SK-N-SH (cell line): ENCODE measurements around the gene OR10A5. TPM values are rescaled to one million over a fixed set of nuclear protein-coding genes. Genes with fewer than 3 reads are reported as not detected.

Source experiments
- CTCF ChIA-PET: fragments of 300-600, 350-600 bp; formaldehyde crosslinking; extraction: SDS; loops from one replicate; lab custom pipeline; 2021; lab: Yijun Ruan, JAX
- POLR2A ChIA-PET: fragments of 350-600 bp; sonication (Branson Sonifier 250); formaldehyde crosslinking; extraction: SDS; loops from one replicate; lab custom pipeline; 2020; ENCODE audit warnings: antibody characterized with exemption, inconsistent platforms; lab: Yijun Ruan, JAX
- DNase-seq: peaks from one replicate; pipeline ENCODE4 v3.0.0; 2012
- H2AFZ ChIP-seq: fragments of 200-600 bp; sonication (generic); 2 replicates; pipeline ENCODE4 v1.8.1; 2016; ENCODE audit warnings: antibody characterized with exemption, mild to moderate bottlenecking, low read depth
- H3F3A ChIP-seq: fragments of 200-600 bp; sonication (generic); replicated peaks from 2 replicates; pipeline ENCODE3; 2016; ENCODE audit warnings: antibody characterized with exemption, mild to moderate bottlenecking; ENCODE audit not compliant: insufficient read depth
- H3K27ac ChIP-seq, 2 experiments: fragments of 200-500 bp in 1 of 2; fragments of 200-600 bp in 1 of 2; sonication (Bioruptor generic) in 1 of 2; sonication (generic), shearing (Covaris generic) in 1 of 2; 2 replicates each; pipeline versions ENCODE4 v1.5.1 to v1.6.1; 2014 to 2016; ENCODE audit warnings: low read depth in 2 of 2, inconsistent platforms in 1 of 2, low read length in 1 of 2, mild to moderate bottlenecking in 1 of 2, mixed read lengths in 1 of 2
- H3K27me3 ChIP-seq: fragments of 200-600 bp; sonication (generic), shearing (Covaris generic); 2 replicates; pipeline ENCODE4 v1.6.1; 2016; ENCODE audit warnings: mixed run types; ENCODE audit not compliant: insufficient read depth
- H3K36me3 ChIP-seq, 2 experiments: fragments of 200-500 bp in 1 of 2; fragments of 200-600 bp in 1 of 2; sonication (Bioruptor generic) in 1 of 2; sonication (generic) in 1 of 2; replicated peaks in 1 of 2; 2 replicates each; pipeline versions ENCODE3 to v1.5.1; 2014 to 2016; ENCODE audit warnings: low read length in 1 of 2, mild to moderate bottlenecking in 1 of 2; ENCODE audit not compliant: insufficient read depth in 2 of 2, control insufficient read depth in 1 of 2
- H3K4me1 ChIP-seq, 2 experiments: fragments of 200-500 bp in 1 of 2; fragments of 200-600 bp in 1 of 2; sonication (Bioruptor generic) in 1 of 2; sonication (generic), shearing (Covaris generic) in 1 of 2; 2 replicates each; pipeline versions ENCODE4 v1.5.1 to v1.6.1; 2014 to 2016; ENCODE audit warnings: low read depth in 1 of 2, low read length in 1 of 2, mixed run types in 1 of 2; ENCODE audit not compliant: insufficient read depth in 2 of 2, control insufficient read depth in 1 of 2
- H3K4me2 ChIP-seq: fragments of 200-600 bp; sonication (generic), shearing (Covaris generic); 2 replicates; pipeline ENCODE4 v1.6.1; 2017; ENCODE audit warnings: mixed run types
- H3K4me3 ChIP-seq, 2 experiments: fragments of 200-500 bp in 1 of 2; fragments of 200-600 bp in 1 of 2; sonication (Bioruptor generic) in 1 of 2; sonication (generic), shearing (Covaris generic) in 1 of 2; 2 replicates each; pipeline versions ENCODE4 v1.5.1 to v1.8.1; 2014 to 2016; ENCODE audit warnings: low read depth in 2 of 2, inconsistent platforms in 1 of 2, low read length in 1 of 2, mild to moderate bottlenecking in 1 of 2, mixed read lengths in 1 of 2, moderate library complexity in 1 of 2
- H3K79me2 ChIP-seq: fragments of 200-600 bp; sonication (generic); 2 replicates; pipeline ENCODE4 v1.8.1; 2017; ENCODE audit warnings: mild to moderate bottlenecking; ENCODE audit not compliant: insufficient read depth
- H3K9ac ChIP-seq: fragments of 200-600 bp; sonication (generic); 2 replicates; pipeline ENCODE4 v1.6.1; 2017; ENCODE audit warnings: mixed run types
- H3K9me2 ChIP-seq: fragments of 200-600 bp; sonication (generic); 2 replicates; pipeline ENCODE4 v1.6.1; 2017; ENCODE audit warnings: mixed run types
- H3K9me3 ChIP-seq: fragments of 200-600 bp; sonication (generic); 2 replicates; pipeline ENCODE4 v1.6.1; 2017; ENCODE audit warnings: mixed run types, mild to moderate bottlenecking, moderate library complexity
- H4K20me1 ChIP-seq: fragments of 200-600 bp; sonication (generic); 2 replicates; pipeline ENCODE4 v1.6.1; 2017; ENCODE audit warnings: mild to moderate bottlenecking, mixed run types; ENCODE audit not compliant: insufficient read depth
- CHD2 ChIP-seq: fragments of 150-350 bp; IDR thresholded peaks from 2 replicates; pipeline ENCODE4 v1.6.1; 2018; ENCODE audit warnings: low read length; ENCODE audit not compliant: partially characterized antibody
- ELF1 ChIP-seq: IDR thresholded peaks from 2 replicates; pipeline ENCODE4 v1.4.0; 2012
- EP300 ChIP-seq, 2 experiments: IDR thresholded peaks; 2 replicates each; pipeline versions ENCODE4 v1.4.0 to v1.6.1; 2012; ENCODE audit warnings: borderline replicate concordance in 1 of 2, low read depth in 1 of 2, low read length in 1 of 2
- FOXM1 ChIP-seq: IDR thresholded peaks from 2 replicates; pipeline ENCODE4 v1.4.0; 2012; ENCODE audit warnings: low read depth, mild to moderate bottlenecking
- MXI1 ChIP-seq: IDR thresholded peaks from 2 replicates; pipeline ENCODE4 v1.6.1; 2012; ENCODE audit warnings: mild to moderate bottlenecking, low read depth, low read length, improper control_type of control experiment
- NFIC ChIP-seq: IDR thresholded peaks from 2 replicates; pipeline ENCODE4 v1.4.0; 2012; ENCODE audit warnings: borderline replicate concordance
- NRF1 ChIP-seq: IDR thresholded peaks from 2 replicates; pipeline ENCODE4 v1.6.1; 2012; ENCODE audit warnings: low read depth, mild to moderate bottlenecking, low read length
- POLR2AphosphoS5 ChIP-seq: IDR thresholded peaks from 2 replicates; pipeline ENCODE4 v1.6.1; 2012; ENCODE audit warnings: low read depth, low read length
- RCOR1 ChIP-seq: fragments of 150-350 bp; IDR thresholded peaks from 2 replicates; pipeline ENCODE4 v1.6.1; 2017; ENCODE audit warnings: antibody characterized with exemption, low read length
- SIN3A ChIP-seq: IDR thresholded peaks from 2 replicates; pipeline ENCODE4 v1.6.1; 2012; ENCODE audit warnings: low read depth, mild to moderate bottlenecking, low read length, moderate library complexity, borderline replicate concordance
- TAF1 ChIP-seq: IDR thresholded peaks from 2 replicates; pipeline ENCODE4 v1.6.1; 2012; ENCODE audit warnings: low read depth, mild to moderate bottlenecking, low read length, moderate library complexity, borderline replicate concordance
- YY1 ChIP-seq: IDR thresholded peaks from 2 replicates; pipeline ENCODE4 v1.4.0; 2012; ENCODE audit warnings: low read depth, mild to moderate bottlenecking
- WGBS: methylation state at CpG from one replicate; pipeline ENCODE4 v1.1.6; 2017; ENCODE audit warnings: low lambda C conversion rate; 5-methylcytosine and 5-hydroxymethylcytosine counted together
- polyA plus RNA-seq, 3 experiments: library from polyadenylated mRNA; depleted of rRNA; stranded (reverse); fragments of >200 nt; gene quantifications; 2 replicates each; pipeline ENCODE4 v1.2.3, GENCODE V29; 2012
- TF ChIP-seq, protein P1 (sequence below): IDR thresholded peaks from 2 replicates; pipeline ENCODE4; 2012
- TF ChIP-seq, protein P2 (sequence below): IDR thresholded peaks from 2 replicates; pipeline ENCODE4 v1.6.1; 2012; ENCODE audit warnings: mild to moderate bottlenecking, low read depth, low read length, moderate library complexity
- TF ChIP-seq, protein P3 (sequence below): fragments of 150-350 bp; IDR thresholded peaks from 2 replicates; pipeline ENCODE4 v1.6.1; 2016; ENCODE audit warnings: mild to moderate bottlenecking, low read depth, low read length
- TF ChIP-seq, protein P4 (sequence below): IDR thresholded peaks from 2 replicates; pipeline ENCODE4 v1.4.0; 2012; ENCODE audit warnings: low read depth, borderline replicate concordance

OR10A5 gene, protein sequence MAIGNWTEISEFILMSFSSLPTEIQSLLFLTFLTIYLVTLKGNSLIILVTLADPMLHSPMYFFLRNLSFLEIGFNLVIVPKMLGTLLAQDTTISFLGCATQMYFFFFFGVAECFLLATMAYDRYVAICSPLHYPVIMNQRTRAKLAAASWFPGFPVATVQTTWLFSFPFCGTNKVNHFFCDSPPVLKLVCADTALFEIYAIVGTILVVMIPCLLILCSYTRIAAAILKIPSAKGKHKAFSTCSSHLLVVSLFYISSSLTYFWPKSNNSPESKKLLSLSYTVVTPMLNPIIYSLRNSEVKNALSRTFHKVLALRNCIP
- polyA plus RNA-seq (2012; rRNA removed) = not detected in 2 replicates
- not detected in 2 replicates for polyA plus RNA-seq (2012; cell fraction: cytosol; rRNA removed)
- not detected in 2 replicates for polyA plus RNA-seq (2012; cell fraction: nucleus; rRNA removed)

DNA sequence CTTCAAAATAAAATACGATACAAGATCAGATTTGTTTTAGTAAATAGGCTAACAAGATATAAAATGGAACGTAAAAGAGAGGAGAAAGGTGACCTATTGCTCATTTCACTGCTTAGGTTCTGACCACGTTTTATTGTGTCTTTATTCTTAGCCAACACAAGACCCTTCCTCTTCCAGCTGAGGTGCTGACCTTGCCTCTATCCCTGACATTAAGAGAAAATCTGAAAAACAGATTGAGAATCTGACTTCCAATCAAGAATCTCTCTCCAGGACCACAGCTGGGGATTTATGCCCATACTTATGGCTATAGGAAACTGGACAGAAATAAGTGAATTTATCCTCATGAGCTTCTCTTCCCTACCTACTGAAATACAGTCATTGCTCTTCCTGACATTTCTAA, at the start of gene OR10A5:
TSS of gene OR10A5 (plus strand) at position 301 of the 400 bp plus-strand sequence. CDS start at position 301, 0 bp downstream.
- Histone ChIP-seq H2AFZ (no peak within 1 kb of the TSS), H3F3A (no peaks in the 10 kb centered on the region), H3K4me2 (no peak within 1 kb of the TSS), H3K9ac (no peak within 1 kb of the TSS), H3K9me2 (no peaks in the 10 kb centered on the region), H3K9me3 (no peaks in the 10 kb centered on the region), H3K36me3 (no peaks in the 10 kb centered on the region), H3K27ac (no peak within 1 kb of the TSS), H3K4me1 (no peaks in the 10 kb centered on the region), H4K20me1 (no peaks in the 10 kb centered on the region), H3K79me2 (no peaks in the 10 kb centered on the region), H3K27me3 (no peaks in the 10 kb centered on the region), H3K4me3 (no peak within 1 kb of the TSS)
- no peak for DNase-seq
- WGBS = under 1% methylated on average over 3 of the region's 3 CpGs
- no peak for TF ChIP-seq YY1
- no peak for TF ChIP-seq TAF1
- TF ChIP-seq FOXM1 = no peak
- TF ChIP-seq NFIC = no peak
- ChIA-PET POLR2A (no interaction called here), CTCF (no interaction called here)

DNA sequence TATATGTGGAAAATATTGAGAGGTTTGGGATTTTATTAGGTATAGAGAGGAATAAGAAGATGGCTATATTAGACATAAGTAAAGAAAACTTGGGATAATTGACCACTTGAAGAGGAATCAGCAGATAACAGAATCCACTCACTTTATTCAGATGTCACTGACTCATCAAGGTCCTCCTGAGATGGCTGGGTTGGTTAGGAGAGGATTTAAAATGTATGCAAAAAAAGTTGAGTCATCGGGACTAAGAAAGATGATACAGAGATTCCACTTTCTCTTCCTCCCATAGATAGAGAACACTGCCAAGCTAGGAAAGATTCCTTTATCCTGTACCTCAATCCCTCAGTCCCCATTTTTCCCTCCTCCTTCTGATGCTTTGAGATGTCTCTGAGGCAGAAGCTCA, 46.1 kb upstream of the OR10A5 start, which contains the start of gene OR6A2:
TSS of gene OR6A2 (minus strand) at position 288 of the 400 bp plus-strand sequence. CDS start 3,981 bp downstream, outside the sequence.
- Histone ChIP-seq H3K9me3 (no peaks in the 10 kb centered on the region), H3K9ac (no peak within 1 kb of the TSS), H3K79me2 (no peaks in the 10 kb centered on the region), H2AFZ (no peak within 1 kb of the TSS), H3K27me3 (no peaks in the 10 kb centered on the region; the same call in 1 of the 2 replicates), H3K4me2 (no peak within 1 kb of the TSS), H3K4me1 (no peaks in the 10 kb centered on the region), H3K4me3 (no peak within 1 kb of the TSS), H3K27ac (no peak within 1 kb of the TSS), H3K9me2 (no peaks in the 10 kb centered on the region), H4K20me1 (no peaks in the 10 kb centered on the region), H3K36me3 (no peaks in the 10 kb centered on the region), H3F3A (no peaks in the 10 kb centered on the region)
- no peak for DNase-seq
- CTCF ChIA-PET = no interaction called here
- 0% methylated on average over 1 of the region's 1 CpG for WGBS
- TF ChIP-seq, protein P1, sequence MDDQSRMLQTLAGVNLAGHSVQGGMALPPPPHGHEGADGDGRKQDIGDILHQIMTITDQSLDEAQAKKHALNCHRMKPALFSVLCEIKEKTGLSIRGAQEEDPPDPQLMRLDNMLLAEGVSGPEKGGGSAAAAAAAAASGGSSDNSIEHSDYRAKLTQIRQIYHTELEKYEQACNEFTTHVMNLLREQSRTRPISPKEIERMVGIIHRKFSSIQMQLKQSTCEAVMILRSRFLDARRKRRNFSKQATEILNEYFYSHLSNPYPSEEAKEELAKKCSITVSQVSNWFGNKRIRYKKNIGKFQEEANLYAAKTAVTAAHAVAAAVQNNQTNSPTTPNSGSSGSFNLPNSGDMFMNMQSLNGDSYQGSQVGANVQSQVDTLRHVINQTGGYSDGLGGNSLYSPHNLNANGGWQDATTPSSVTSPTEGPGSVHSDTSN = no peak
- TF ChIP-seq MXI1 (no peak), POLR2AphosphoS5 (no peak), YY1 (no peak), CHD2 (no peak), FOXM1 (no peak), SIN3A (no peak), NRF1 (no peak), ELF1 (no peak), RCOR1 (no peak), EP300 (IDR thresholded peaks at IDR 0.05; ENCODE audit: borderline replicate concordance in 1 of 2, low read depth in 1 of 2, low read length in 1 of 2) (no peak)
- TF ChIP-seq, protein P2, sequence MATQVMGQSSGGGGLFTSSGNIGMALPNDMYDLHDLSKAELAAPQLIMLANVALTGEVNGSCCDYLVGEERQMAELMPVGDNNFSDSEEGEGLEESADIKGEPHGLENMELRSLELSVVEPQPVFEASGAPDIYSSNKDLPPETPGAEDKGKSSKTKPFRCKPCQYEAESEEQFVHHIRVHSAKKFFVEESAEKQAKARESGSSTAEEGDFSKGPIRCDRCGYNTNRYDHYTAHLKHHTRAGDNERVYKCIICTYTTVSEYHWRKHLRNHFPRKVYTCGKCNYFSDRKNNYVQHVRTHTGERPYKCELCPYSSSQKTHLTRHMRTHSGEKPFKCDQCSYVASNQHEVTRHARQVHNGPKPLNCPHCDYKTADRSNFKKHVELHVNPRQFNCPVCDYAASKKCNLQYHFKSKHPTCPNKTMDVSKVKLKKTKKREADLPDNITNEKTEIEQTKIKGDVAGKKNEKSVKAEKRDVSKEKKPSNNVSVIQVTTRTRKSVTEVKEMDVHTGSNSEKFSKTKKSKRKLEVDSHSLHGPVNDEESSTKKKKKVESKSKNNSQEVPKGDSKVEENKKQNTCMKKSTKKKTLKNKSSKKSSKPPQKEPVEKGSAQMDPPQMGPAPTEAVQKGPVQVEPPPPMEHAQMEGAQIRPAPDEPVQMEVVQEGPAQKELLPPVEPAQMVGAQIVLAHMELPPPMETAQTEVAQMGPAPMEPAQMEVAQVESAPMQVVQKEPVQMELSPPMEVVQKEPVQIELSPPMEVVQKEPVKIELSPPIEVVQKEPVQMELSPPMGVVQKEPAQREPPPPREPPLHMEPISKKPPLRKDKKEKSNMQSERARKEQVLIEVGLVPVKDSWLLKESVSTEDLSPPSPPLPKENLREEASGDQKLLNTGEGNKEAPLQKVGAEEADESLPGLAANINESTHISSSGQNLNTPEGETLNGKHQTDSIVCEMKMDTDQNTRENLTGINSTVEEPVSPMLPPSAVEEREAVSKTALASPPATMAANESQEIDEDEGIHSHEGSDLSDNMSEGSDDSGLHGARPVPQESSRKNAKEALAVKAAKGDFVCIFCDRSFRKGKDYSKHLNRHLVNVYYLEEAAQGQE = no peak
- TF ChIP-seq, protein P3, sequence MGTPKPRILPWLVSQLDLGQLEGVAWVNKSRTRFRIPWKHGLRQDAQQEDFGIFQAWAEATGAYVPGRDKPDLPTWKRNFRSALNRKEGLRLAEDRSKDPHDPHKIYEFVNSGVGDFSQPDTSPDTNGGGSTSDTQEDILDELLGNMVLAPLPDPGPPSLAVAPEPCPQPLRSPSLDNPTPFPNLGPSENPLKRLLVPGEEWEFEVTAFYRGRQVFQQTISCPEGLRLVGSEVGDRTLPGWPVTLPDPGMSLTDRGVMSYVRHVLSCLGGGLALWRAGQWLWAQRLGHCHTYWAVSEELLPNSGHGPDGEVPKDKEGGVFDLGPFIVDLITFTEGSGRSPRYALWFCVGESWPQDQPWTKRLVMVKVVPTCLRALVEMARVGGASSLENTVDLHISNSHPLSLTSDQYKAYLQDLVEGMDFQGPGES = no peak
- TF ChIP-seq, protein P4, sequence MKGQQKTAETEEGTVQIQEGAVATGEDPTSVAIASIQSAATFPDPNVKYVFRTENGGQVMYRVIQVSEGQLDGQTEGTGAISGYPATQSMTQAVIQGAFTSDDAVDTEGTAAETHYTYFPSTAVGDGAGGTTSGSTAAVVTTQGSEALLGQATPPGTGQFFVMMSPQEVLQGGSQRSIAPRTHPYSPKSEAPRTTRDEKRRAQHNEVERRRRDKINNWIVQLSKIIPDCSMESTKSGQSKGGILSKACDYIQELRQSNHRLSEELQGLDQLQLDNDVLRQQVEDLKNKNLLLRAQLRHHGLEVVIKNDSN = no peak
- POLR2A ChIA-PET = no interaction called here
